Medulla oblongata (tissue), 1 donor: ENCODE measurements around the gene HMCN2.
"Not testable (repeated sequence)": the region's sequence is repeated elsewhere in the genome, so short reads cannot be mapped to it uniquely, and the experiment has no call there.

Source experiments
- DNase-seq: peaks from one replicate; pipeline ENCODE4 v3.0.0-alpha.2; 2015; ENCODE audit errors: extremely low spot score

Gene HMCN2

DNA sequence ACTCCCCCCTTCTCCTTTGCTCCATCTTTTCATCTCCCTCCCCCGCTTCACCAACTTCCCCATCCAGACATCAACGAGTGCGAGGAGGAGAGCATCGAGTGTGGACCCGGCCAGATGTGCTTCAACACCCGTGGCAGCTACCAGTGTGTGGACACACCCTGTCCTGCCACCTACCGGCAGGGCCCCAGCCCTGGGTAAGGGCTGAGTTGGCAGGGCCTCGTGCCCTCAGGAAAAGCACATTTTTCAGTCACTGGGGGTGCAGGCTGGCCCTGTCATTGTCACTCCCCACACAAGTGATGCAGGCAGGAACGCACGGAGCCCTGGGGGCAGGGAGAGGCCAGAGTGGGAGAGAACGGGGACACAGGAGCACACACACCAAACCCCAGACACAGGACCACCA lies 166.8 kb downstream of the HMCN2 start:
- no peak for DNase-seq

DNA sequence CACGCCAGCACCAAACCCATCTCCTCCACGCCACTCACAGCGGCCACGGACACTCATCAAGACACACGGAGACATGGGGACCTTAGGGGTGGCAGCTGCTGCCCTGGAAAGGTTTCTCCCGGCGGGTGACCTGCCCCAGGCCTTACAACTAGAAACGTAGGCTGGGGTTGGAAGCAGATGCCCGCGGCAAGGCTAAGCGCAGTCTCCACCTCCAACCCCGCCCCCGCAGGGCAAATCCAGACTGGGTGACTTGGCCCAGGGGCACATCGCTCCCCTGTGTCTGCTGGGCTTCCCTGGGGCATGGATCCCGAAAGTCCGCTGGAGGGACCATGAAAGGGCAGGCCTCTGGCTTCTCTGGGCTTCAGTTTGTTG lies 167.2 kb downstream of the HMCN2 start:
- DNase-seq: no peak

DNA sequence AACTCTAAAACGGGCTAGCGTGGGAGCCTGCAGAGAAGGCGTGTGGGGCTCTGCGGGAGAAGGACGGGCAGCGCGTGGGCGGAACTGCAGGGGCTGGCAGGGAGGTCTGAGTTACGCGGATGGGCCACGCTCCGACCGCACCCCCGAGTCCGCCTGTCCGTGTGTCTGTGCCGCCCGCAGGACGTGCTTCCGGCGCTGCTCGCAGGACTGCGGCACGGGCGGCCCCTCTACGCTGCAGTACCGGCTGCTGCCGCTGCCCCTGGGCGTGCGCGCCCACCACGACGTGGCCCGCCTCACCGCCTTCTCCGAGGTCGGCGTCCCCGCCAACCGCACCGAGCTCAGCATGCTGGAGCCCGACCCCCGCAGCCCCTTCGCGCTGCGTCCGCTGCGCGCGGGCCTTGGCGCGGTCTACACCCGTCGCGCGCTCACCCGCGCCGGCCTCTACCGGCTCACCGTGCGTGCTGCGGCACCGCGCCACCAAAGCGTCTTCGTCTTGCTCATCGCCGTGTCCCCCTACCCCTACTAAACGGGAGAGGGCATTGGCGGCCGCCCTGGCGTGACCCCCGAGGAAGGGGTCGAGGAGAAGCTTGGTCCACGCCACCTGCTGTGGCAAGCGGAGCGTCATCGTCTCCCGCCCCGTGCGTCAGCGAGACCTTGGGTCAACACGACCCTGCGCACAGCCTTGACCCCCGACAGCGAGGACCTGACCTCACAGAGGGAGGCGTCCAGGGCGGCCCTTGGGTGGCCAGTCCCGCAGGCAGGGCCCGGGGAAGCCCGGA lies 167.8 kb downstream of the HMCN2 start:
- no peak for DNase-seq

- DNase-seq: no peak
Observed at GRCh38 chr9:130433947-130434262, 168.3 kb downstream of the HMCN2 start.

DNA sequence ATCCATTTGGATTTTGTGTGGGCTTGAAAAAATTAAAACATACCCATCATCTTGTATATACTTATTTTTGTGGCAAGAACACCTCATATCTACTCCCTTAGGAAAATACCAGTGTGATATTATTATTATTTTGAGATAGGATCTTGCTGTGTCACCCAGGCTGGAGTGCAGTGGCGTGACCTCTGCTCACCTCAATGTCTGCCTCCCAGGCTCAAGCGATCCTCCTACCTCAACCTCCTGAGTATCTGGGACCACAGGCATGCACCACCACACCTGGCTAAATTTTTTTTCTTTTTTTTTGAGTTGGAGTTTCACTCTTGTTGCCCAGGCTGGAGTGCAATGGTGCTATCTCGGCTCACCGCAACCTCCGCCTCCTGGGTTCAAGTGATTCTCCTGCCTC lies 169.1 kb downstream of the HMCN2 start:
- not testable (repeated sequence) for DNase-seq

- no peak for DNase-seq
Observed at GRCh38 chr9:130437011-130437789, 171.6 kb downstream of the HMCN2 start.

GRCh38 chr9:130438382-130438981 lies 172.9 kb downstream of the HMCN2 start:
- DNase-seq: no peak

DNA sequence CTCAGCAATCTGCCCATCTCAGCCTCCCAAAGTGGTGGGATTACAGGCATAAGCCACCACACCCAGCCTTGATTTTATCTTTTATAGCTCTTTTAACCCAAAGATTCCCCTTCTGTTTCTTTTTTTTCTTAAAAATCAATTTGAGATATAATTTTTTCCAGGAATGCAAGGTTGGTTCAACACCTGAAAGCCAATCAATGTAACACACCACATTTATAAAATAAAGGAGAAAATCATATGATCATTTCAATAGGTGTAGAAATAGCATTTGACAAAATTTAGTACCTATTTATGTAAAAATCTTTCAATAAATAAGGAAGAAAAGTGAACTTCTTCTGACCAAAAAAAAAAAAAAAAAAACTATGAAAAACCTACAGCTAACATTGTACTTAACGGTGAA lies 175.5 kb downstream of the HMCN2 start:
- DNase-seq: no peak

- DNase-seq: no peak
Observed at GRCh38 chr9:130442746-130443455, 177.3 kb downstream of the HMCN2 start.

GRCh38 chr9:130443456-130443801 lies 177.9 kb downstream of the HMCN2 start:
- DNase-seq: no peak

- no peak for DNase-seq
Observed at GRCh38 chr9:130443840-130444492, 178.4 kb downstream of the HMCN2 start.

DNA sequence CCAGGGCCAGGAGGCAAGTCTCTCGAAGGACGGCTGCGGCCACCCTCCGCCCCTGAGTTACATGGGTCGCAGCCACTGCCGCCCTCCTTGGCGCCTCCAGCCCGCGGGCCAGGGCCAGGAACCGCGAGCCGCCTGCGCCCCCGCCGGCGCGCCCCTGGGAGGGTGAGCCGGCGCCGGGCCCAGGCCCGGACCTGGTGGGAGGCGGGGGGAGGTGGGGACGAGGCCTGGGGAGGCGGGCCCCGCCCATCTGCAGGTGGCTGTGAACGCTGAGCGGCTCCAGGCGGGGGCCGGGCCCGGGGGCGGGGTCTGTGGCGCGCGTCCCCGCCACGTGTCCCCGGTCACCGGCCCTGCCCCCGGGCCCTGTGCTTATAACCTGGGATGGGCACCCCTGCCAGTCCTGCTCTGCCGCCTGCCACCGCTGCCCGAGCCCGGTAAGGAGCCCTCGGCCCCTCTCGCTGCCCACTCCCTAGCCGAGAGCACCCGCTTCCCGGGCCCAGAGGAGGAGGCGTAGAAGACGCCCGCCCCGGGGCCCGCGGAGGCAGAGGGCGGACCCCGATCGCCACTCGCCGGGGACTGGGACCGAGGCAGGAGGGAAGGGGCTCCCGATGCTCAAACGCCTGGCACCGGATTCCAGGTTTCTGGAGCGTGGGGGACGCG lies 179.1 kb downstream of the HMCN2 start, which contains the start of gene ASS1:
ASS1 (plus strand) TSS at position 397 of the 657 bp plus-strand sequence. CDS start 7,268 bp downstream, outside the sequence.
- DNase-seq: peak; percentile 33

- DNase-seq: no peak
Observed at GRCh38 chr9:130445268-130445983, 179.9 kb downstream of the HMCN2 start.

DNA sequence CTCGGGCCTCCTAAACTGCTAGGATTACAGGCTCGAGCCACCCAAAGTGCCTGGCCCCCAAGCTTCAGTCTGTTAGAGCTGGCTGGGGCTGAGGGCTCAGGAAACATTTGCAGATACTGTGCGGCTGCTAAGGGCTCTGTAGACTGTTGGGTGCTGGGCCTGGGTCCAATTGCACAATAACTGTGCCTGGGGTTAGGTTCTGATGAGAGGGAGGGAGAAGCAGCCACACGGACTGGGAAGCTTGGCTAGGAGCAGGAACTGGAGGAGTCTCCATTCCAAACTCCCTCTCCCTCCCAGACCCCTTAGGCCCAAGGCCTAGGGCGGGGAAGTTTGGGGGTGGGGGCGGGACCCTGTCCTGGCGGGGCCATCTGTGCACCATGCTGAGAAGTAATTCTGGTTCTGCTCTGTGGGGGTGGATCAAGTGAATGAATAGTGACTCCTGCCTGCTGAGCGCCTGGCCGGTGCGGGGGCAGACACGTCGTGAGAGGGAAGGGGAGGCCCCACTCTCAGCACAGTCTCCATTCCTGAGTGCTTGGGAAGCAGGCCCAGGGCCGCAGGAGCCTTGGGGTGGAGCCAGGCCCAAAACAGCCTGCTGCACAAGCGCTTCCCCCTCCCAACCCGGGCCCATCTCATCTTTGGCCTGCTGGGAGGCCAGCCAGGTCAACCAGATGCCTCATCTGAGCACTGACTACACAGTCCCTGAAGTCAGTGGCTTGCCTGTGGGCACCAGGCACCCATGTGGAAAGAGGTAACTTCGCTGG lies 180.7 kb downstream of the HMCN2 start:
- DNase-seq: no peak

DNA sequence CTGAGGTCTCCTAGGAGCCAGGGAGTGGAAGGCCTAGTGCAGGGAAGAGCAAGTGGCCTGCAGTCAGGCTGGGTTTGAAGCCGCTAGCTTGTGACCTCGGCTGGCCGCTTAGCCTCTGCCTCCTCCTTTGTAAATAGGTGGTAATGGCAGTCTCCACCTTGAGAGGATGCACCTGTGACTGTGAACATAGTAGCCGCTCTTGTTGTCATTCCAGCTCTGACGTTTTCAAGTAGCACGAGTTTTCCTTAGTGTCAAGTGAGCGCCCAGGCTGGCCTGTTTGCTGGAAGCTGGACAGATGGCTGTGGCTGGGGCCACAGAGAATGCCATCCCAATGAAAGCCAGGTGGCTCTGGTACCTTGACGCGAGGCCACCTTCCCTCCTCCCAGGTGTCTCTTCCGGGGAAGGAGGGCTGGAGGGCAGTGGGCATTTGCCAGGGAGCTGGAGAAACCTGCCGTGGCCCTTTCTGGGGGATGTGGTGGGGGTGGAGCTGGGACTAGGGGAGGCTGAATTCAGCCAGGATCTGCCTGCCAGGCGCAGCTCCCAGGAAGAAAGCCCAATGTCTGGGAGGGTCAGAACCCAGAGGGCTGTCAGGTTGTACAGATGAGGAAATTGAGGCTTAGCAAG lies 181.7 kb downstream of the HMCN2 start:
- DNase-seq: no peak

DNA sequence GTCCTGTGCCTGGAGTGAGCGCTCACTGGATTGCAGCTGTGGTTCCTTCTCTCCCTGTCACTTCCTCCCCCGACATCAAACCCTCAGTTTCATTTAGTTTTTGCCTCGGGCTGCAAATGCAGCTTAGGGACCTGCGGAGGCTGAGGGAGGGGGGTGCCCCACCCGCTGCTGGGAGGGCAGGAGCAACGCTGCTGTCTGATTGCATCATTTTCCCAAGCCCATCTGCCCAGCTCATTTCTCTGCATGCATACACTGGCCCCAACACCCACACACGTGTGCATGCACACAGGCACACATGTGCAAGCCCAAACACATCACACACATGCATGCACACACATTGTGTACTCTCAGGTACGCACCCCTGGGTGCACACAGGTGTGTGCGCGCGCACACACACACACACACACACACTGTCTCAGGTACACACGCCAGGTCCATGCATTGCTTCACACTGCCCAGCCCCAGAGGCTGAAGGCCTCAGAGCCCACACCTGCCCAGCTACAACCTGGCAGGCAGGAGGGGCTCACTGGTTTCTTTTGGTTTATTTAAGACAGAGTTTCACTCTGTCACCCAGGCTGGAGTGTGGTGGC lies 182.6 kb downstream of the HMCN2 start:
- DNase-seq: no peak

- DNase-seq: no peak
Observed at GRCh38 chr9:130448771-130449603, 183.4 kb downstream of the HMCN2 start.
